Epithelial cell of proximal tubule (primary cell): ENCODE measurements around the gene SLCO1B3. TPM values are rescaled to one million over a fixed set of nuclear protein-coding genes. Genes with fewer than 3 reads are reported as not detected.

Source experiments
- DNase-seq: peaks from one replicate; pipeline ENCODE4 v3.0.0-alpha.2; 2011; ENCODE audit warnings: low read depth
- H3K4me3 ChIP-seq: 2 replicates; pipeline ENCODE4 v1.5.1; 2011; ENCODE audit warnings: low read depth, mild to moderate bottlenecking, low read length
- CTCF ChIP-seq: conservative IDR thresholded peaks from 2 replicates; pipeline ENCODE4 v1.5.1; 2012; ENCODE audit warnings: low read depth, mild to moderate bottlenecking, low read length
- total RNA-seq: library from RNA; depleted of rRNA; stranded (reverse); fragments of >200 nt; gene quantifications from 2 replicates; pipeline ENCODE4 v1.2.3, GENCODE V29; 2015

The SLCO1B3 gene
- total RNA-seq, 1 donor from 2014 or later, result not detected

GRCh38 chr12:20829919-20830318 lies 19.4 kb downstream of the SLCO1B3 start:
- DNase-seq, result no peak
- H3K4me3 ChIP-seq, result no peak overlapping the region
- no peak for TF ChIP-seq CTCF

DNA sequence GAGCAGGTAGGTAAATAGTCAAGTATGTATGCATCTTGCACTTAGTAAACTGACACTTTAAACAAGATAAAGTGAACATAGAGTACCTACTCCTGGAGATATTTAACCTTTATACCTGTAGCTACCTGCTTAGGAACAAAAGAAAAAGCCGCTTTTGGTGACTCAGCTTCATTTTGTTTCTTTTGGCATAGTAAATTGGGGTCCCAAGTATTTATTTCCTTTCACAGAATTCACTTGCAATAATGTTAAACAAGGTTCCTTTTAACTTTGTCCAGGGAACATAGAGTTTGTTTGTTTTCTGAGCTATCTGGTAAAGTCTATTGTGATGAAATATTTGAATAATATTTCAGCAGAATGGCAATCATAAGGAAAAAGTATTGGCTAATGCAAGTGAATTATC lies 20.0 kb downstream of the SLCO1B3 start:
- no peak for DNase-seq
- H3K4me3 ChIP-seq, result no peak overlapping the region
- TF ChIP-seq CTCF, result no peak

DNA sequence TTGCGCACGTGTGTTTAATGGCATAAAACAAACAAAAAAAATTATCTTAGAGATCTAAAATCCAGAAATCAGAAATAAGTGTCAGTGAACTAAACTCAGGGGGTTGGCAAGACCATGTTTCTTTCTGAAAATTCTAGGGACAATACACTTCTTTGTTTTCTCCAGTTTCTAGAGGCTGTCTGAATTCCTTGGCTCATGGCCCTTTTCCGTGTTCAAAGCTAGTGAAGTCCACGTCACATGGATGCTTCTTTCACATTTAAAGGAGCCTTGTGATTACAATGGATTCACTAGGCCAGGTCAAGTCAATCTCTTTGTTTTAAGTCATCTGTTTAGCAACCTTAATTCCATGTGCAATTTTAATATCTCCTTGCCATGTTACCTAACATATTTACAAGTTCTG lies 22.4 kb downstream of the SLCO1B3 start:
- TF ChIP-seq CTCF, result no peak
- no peak overlapping the region for H3K4me3 ChIP-seq
- DNase-seq, result no peak

GRCh38 chr12:20852649-20853048 lies 42.1 kb downstream of the SLCO1B3 start:
- no peak for DNase-seq
- H3K4me3 ChIP-seq, result no peak overlapping the region
- TF ChIP-seq CTCF, result no peak

DNA sequence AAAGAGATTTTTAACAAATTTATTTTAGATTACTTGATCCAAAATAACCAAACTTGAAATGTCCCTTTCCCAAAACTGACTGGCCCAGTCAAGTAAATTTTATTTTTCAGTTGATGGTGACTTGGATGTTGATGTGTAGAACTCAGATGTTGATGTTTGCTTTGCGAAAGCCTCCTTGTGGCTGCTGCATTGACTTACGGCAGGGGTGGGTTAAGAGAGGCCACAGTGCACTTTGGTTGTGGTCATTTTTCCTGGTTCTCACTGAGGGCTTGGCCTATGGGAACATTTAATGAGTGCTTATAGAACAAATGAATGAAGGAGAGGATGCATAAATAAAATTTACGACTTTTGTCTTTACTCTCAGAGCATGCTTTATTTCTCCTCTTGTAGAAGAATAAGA lies 52.6 kb downstream of the SLCO1B3 start:
- TF ChIP-seq CTCF, result no peak
- H3K4me3 ChIP-seq, result no peak overlapping the region
- no peak for DNase-seq

DNA sequence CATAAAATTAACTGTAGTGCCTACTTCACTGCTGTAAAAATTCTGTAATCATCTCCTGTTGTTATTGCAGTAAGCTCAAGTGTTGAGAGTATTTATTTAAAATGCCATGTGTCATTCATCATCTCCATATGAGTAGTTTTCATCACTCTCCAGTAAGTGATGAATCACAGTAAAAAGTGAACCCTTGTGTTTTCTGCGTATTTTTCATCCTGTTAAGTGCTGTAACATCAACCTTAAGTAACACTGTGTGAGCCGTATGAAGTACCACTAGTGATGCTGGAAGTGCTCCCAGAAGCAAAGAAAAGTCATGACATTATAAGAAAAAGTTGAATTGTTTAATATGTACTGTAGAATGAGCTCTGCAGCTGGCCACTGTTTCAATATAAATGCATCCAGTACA lies 55.4 kb downstream of the SLCO1B3 start:
- no peak for DNase-seq
- no peak overlapping the region for H3K4me3 ChIP-seq
- TF ChIP-seq CTCF, result no peak

- TF ChIP-seq CTCF, result no peak
- H3K4me3 ChIP-seq, result no peak overlapping the region
- DNase-seq, result no peak
These were observed 57.8 kb downstream of the SLCO1B3 start for GRCh38 chr12:20868277-20868676.
